RWPE2 (cell line): ENCODE data around the gene AGPAT1.

ENCODE experiments used
- ATAC-seq: fragments of 200-7000 bp; cut with Tn5 transposase; 3 replicates; pipeline ENCODE4 v1.9.1; 2021; ENCODE audit warnings: low read depth
- DNase-seq: peaks from one replicate; pipeline ENCODE4 v3.0.0-alpha.2; 2020; ENCODE audit warnings: low spot score
- H3K27ac ChIP-seq: fragments of 450-650 bp; 2 replicates; pipeline ENCODE4 v1.5.1; 2017; ENCODE audit warnings: mild to moderate bottlenecking; ENCODE audit not compliant: poor library complexity, severe bottlenecking
- H3K27me3 ChIP-seq: fragments of 250-450 bp; sonication (Bioruptor Pico); 2 replicates; pipeline ENCODE4 v1.5.1; 2021; ENCODE audit warnings: mild to moderate bottlenecking, moderate library complexity; ENCODE audit not compliant: insufficient read depth, poor library complexity, severe bottlenecking
- H3K36me3 ChIP-seq: fragments of 250-450 bp; sonication (Bioruptor Pico); 2 replicates; pipeline ENCODE4 v1.5.1; 2020; ENCODE audit warnings: low read depth, mild to moderate bottlenecking, moderate library complexity
- H3K4me1 ChIP-seq: fragments of 250-450 bp; sonication (Bioruptor Pico); 2 replicates; pipeline ENCODE4 v1.5.1; 2021; ENCODE audit warnings: mild to moderate bottlenecking, moderate library complexity; ENCODE audit not compliant: insufficient read depth, poor library complexity, severe bottlenecking
- H3K4me3 ChIP-seq: fragments of 250-450 bp; sonication (Bioruptor Pico); 2 replicates; pipeline ENCODE4 v1.5.1; 2021; ENCODE audit warnings: mild to moderate bottlenecking, moderate library complexity; ENCODE audit not compliant: severe bottlenecking
- H3K9me3 ChIP-seq: fragments of 250-450 bp; sonication (Bioruptor Pico); 2 replicates; pipeline ENCODE4 v1.5.1; 2021; ENCODE audit warnings: mild to moderate bottlenecking, moderate library complexity; ENCODE audit not compliant: severe bottlenecking
- CTCF ChIP-seq: fragments of 450-650 bp; IDR thresholded peaks from one replicate; pipeline ENCODE4 v1.5.1; 2017; ENCODE audit warnings: mild to moderate bottlenecking, moderate library complexity; ENCODE audit not compliant: poor library complexity, severe bottlenecking

The AGPAT1 gene

GRCh38 chr6:32177183-32177787 lies 1.4 kb upstream of the AGPAT1 start:
- peak overlapping the region; percentile 89 for H3K27ac ChIP-seq
- peaks cover 9% of the 10 kb centered on the region; the same call in 1 of the 2 replicates for H3K36me3 ChIP-seq
- no peaks in the 10 kb centered on the region for H3K27me3 ChIP-seq
- ATAC-seq (peak; percentile 6), DNase-seq (no peak)
- no peak for TF ChIP-seq CTCF
- H3K4me1 ChIP-seq = peaks cover 4% of the 10 kb centered on the region
- H3K4me3 ChIP-seq = peak overlapping the region; percentile 45
- H3K9me3 ChIP-seq = no peaks in the 10 kb centered on the region

GRCh38 chr6:32176476-32177182 lies 745 bp upstream of the AGPAT1 start:
- ATAC-seq (peak; percentile 6; the same call in 1 of the 3 replicates), DNase-seq (no peak)
- H3K4me1 ChIP-seq = peaks cover 4% of the 10 kb centered on the region
- H3K9me3 ChIP-seq = no peaks in the 10 kb centered on the region
- H3K27me3 ChIP-seq = no peaks in the 10 kb centered on the region
- peak overlapping the region; percentile 45 for H3K4me3 ChIP-seq
- H3K36me3 ChIP-seq = peaks cover 9% of the 10 kb centered on the region
- peak overlapping the region; percentile 89 for H3K27ac ChIP-seq
- TF ChIP-seq CTCF = no peak

GRCh38 chr6:32175322-32175710 lies 568 bp downstream of the AGPAT1 start:
- Histone ChIP-seq H3K27ac (peak overlapping the region; percentile 89), H3K9me3 (no peaks in the 10 kb centered on the region), H3K36me3 (peaks cover 5% of the 10 kb centered on the region), H3K4me3 (peak overlapping the region; percentile 45), H3K4me1 (peaks cover 4% of the 10 kb centered on the region), H3K27me3 (no peaks in the 10 kb centered on the region)
- no peak for TF ChIP-seq CTCF
- DNase-seq (no peak), ATAC-seq (no peak)

- TF ChIP-seq CTCF = no peak
- Histone ChIP-seq H3K36me3 (peaks cover 14% of the 10 kb centered on the region), H3K27me3 (no peaks in the 10 kb centered on the region), H3K9me3 (no peaks in the 10 kb centered on the region), H3K27ac (no peak overlapping the region), H3K4me1 (peaks cover 4% of the 10 kb centered on the region), H3K4me3 (no peak overlapping the region)
- no peak for DNase-seq
- ATAC-seq = no peak
These were observed 1.5 kb downstream of the AGPAT1 start for GRCh38 chr6:32174416-32174815.
